ENCODE results near the gene GGTLC2.
"Not testable (repeated sequence)": the region's sequence is repeated elsewhere in the genome, so short reads cannot be mapped to it uniquely, and the experiment has no call there.

The GGTLC2 gene

GRCh38 chr22:22683668-22684361 lies 39.4 kb downstream of the GGTLC2 start:
- H3K4me3 ChIP-seq (ENCODE audit: low read depth, low read length) = no peak overlapping the region
- DNase-seq (ENCODE audit: low read depth) = no peak
- no peak for TF ChIP-seq CTCF (conservative IDR thresholded peaks at IDR 0.05; ENCODE audit: low read depth, low read length)

- no peak overlapping the region for H3K4me3 ChIP-seq (ENCODE audit: low read depth, low read length)
- DNase-seq (ENCODE audit: low read depth) = peak; percentile 76
- TF ChIP-seq CTCF (conservative IDR thresholded peaks at IDR 0.05; ENCODE audit: low read depth, low read length) = peak; percentile 77
These were observed 40.5 kb downstream of the GGTLC2 start for GRCh38 chr22:22684580-22685561.

- no peak overlapping the region for H3K4me3 ChIP-seq (ENCODE audit: low read depth, low read length)
- DNase-seq (ENCODE audit: low read depth) = no peak
- TF ChIP-seq CTCF (conservative IDR thresholded peaks at IDR 0.05; ENCODE audit: low read depth, low read length) = no peak
These were observed 41.2 kb downstream of the GGTLC2 start for GRCh38 chr22:22685586-22685985.

- H3K4me3 ChIP-seq (ENCODE audit: low read depth, low read length); DNase-seq (ENCODE audit: low read depth): not testable (repeated sequence)
These were observed 42.0 kb downstream of the GGTLC2 start for GRCh38 chr22:22686202-22687115.

- no peak overlapping the region for H3K4me3 ChIP-seq (ENCODE audit: low read depth, low read length)
- peak; percentile 84 for DNase-seq (ENCODE audit: low read depth)
- TF ChIP-seq CTCF (conservative IDR thresholded peaks at IDR 0.05; ENCODE audit: low read depth, low read length) = peak; percentile 87
These were observed 43.5 kb downstream of the GGTLC2 start for GRCh38 chr22:22687638-22688500.

- no peak for DNase-seq (ENCODE audit: low read depth)
- H3K4me3 ChIP-seq (ENCODE audit: low read depth, low read length) = no peak overlapping the region
- no peak for TF ChIP-seq CTCF (conservative IDR thresholded peaks at IDR 0.05; ENCODE audit: low read depth, low read length)
These were observed 45.4 kb downstream of the GGTLC2 start for GRCh38 chr22:22689621-22690345.
